Measurements from ENCODE around the gene BTC.
"Not testable (repeated sequence)": the region's sequence is repeated elsewhere in the genome, so short reads cannot be mapped to it uniquely, and the experiment has no call there.

BTC gene

DNA sequence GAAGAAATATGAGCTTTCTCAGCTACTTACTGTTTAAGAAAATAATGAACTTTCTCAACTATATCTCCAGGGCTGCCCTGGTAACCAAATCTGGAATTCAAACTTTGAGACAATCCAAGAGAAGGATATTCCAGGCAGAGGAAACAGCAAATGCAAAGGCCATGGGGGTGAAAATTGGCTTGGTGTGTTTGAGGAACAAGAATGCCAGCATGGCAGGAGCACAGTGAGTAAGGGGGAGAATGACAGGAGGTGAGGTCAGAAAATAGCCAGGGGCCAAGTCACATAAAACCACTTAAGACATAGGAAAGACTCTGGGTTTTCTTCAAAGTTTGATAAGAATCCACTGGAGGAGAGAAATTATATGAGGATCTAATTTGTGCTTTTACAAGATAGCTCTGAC is 27.2 kb upstream of the BTC start:
- H3K4me3 ChIP-seq (ENCODE audit: low read depth, low read length), result no peak overlapping the region
- TF ChIP-seq, protein P1, sequence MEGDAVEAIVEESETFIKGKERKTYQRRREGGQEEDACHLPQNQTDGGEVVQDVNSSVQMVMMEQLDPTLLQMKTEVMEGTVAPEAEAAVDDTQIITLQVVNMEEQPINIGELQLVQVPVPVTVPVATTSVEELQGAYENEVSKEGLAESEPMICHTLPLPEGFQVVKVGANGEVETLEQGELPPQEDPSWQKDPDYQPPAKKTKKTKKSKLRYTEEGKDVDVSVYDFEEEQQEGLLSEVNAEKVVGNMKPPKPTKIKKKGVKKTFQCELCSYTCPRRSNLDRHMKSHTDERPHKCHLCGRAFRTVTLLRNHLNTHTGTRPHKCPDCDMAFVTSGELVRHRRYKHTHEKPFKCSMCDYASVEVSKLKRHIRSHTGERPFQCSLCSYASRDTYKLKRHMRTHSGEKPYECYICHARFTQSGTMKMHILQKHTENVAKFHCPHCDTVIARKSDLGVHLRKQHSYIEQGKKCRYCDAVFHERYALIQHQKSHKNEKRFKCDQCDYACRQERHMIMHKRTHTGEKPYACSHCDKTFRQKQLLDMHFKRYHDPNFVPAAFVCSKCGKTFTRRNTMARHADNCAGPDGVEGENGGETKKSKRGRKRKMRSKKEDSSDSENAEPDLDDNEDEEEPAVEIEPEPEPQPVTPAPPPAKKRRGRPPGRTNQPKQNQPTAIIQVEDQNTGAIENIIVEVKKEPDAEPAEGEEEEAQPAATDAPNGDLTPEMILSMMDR (IDR thresholded peaks at IDR 0.05; ENCODE audit: borderline replicate concordance, insufficient read depth, low read depth, low read length), result no peak

DNA sequence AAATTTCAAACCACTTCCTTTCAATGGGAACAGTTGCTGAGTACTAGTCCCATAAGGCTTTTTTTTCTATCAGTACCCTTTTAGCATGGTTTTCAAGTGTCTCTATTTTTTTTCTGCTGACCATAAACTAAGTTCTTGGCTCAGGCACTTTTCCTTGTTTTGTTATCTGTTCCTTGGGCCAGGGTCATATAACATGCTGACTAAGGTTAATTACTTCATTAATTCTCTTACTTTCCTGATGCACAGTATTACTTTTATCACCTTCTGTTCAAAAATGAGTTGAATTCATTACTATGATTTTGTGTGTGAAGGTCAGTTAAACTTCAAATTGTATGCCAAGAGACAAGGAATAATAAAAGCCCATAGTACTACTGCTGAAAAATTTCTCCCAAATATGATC is 19.7 kb upstream of the BTC start:
- TF ChIP-seq, protein P1 (IDR thresholded peaks at IDR 0.05; ENCODE audit: borderline replicate concordance, insufficient read depth, low read depth, low read length), result no peak

GRCh38 chr4:74812056-74812455 is 17.7 kb upstream of the BTC start:
- H3K4me3 ChIP-seq (ENCODE audit: low read depth, low read length), result not testable (repeated sequence)

More for the DNA sequence above, 19.7 kb upstream of the BTC start:
- no peak overlapping the region for H3K4me3 ChIP-seq (ENCODE audit: low read depth, low read length)

DNA sequence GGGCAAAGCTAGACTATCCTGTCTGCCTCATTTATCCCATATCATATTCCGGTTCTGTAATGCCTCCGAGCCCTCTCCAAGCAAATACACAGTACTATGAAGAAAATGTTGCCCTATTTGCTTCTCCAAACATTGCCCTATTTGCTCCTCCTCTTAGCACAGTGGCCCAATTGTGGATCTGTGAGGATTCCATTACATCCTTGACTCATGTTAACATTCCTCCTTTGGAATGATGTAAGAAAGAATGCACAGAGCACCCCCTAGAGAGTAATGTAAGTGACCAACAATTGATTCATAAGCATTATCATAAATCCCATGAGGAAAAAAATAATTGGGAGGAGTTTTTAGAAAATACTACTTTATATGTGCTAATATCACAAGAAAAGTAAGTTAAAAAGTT is 11.3 kb upstream of the BTC start:
- TF ChIP-seq, protein P1 (IDR thresholded peaks at IDR 0.05; ENCODE audit: borderline replicate concordance, insufficient read depth, low read depth, low read length), result no peak
- H3K4me3 ChIP-seq (ENCODE audit: low read depth, low read length), result no peak overlapping the region

DNA sequence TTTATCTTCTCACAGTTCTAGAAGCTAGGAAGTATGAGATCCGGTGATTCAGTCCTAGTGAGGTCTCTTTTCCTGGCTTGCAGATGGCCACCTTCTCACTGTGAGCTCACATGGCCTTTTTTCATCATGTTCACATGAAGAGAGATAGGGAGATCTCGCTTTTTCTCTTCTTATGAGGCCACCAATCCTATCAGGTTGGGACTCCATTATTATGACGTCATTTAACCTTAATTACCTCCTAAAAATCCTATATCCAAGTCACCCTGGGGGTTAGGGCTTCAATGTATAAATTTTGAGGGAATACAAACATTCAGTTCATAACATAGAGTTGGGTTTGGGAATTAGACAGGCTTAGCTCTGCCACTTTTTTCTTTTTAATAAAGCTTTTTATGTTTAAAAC is 6.0 kb upstream of the BTC start:
- TF ChIP-seq, protein P1 (IDR thresholded peaks at IDR 0.05; ENCODE audit: borderline replicate concordance, insufficient read depth, low read depth, low read length), result no peak
- H3K4me3 ChIP-seq (ENCODE audit: low read depth, low read length), result no peak overlapping the region

DNA sequence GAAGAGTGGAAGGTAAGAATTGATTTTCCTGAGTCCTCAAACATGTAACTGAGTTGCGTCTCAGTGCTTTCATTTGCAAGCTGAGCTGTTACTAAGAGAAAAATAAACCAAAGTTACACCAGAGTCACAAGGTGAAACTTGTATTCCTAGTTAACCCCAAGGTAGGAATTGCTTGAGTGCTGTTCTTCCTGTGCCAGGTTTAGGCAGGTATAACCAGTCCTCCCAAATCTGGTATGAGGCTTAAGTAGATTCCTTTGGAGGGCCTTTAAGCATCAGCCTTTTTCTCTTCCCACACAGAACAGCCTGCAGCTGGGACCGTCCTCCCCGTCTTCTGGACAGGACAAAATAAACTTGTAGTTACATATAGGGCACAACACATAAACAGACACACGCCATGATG is 2.3 kb upstream of the BTC start:
- H3K4me3 ChIP-seq (ENCODE audit: low read depth, low read length), result no peak overlapping the region
- TF ChIP-seq, protein P1 (IDR thresholded peaks at IDR 0.05; ENCODE audit: borderline replicate concordance, insufficient read depth, low read depth, low read length), result no peak

DNA sequence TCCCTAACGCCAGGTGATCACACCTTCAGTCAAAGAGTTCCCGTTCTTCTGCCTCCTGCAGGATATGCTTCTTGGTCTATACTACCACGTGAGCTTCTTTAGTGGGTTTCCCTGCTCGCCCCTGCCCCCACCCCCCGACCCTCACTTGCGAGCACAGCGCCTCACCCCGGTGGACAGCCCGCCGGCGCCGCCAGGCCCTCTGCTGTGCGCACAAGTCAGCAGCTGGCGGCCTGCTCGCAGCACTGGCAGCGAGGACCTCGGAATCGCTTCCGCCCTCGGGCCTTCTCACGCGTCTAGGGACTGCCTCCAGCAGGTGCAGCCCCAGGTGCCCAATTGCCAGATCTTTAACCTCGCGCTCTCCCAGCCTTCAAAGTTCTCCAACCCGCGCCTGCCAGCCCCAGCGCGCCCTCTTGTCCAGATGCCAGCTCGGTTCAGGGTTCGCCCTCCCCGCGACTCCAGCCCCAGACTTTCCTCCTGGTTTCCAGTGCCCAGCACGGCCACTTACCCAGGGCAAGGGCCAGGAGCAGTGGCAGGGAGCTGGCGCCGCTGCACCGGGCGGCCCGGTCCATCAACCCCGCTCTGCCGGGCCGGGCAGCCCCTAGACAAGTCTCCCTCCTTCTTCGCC is 454 bp downstream of the BTC start:
- TF ChIP-seq, protein P1 (IDR thresholded peaks at IDR 0.05; ENCODE audit: borderline replicate concordance, insufficient read depth, low read depth, low read length), result no peak

GRCh38 chr4:74790652-74791051 is 3.7 kb downstream of the BTC start:
- TF ChIP-seq, protein P1 (IDR thresholded peaks at IDR 0.05; ENCODE audit: borderline replicate concordance, insufficient read depth, low read depth, low read length), result no peak
- H3K4me3 ChIP-seq (ENCODE audit: low read depth, low read length), result no peak overlapping the region

More for the DNA sequence above, 454 bp downstream of the BTC start:
- no peak overlapping the region for H3K4me3 ChIP-seq (ENCODE audit: low read depth, low read length)

Measured in GM12875 (cell line).